ENCODE results near the gene GRPEL2. TPM values are rescaled to one million over a fixed set of nuclear protein-coding genes. Genes with fewer than 3 reads are reported as not detected.

GRPEL2 gene
- total and polyA plus RNA-seq, 2 of the 8 experiments (the other 6 are each of a cell fraction or from before 2014, with no cell fraction given) = 11.2 to 52.2 TPM

DNA sequence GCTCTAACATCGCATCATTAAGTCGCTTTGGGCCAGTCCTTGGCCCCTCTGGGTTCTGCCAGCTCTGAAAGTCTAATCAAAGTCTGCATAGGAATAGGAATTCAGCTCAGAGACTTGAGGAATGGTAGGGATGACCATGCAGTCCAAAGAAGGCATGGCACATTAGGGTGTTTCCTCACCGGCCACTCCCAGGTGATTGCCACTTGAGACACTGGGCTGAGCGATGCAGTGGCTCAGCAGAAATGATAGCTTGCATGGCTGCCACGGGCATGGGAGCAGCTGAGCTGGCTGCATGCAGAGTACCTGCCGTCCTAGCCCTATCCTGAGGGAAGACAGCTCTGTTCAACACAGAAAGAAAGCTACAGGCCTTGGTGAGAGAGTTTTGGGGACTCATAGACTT, 44.9 kb upstream of the GRPEL2 start (continued):
- TF ChIP-seq EZH2 (IDR thresholded peaks at IDR 0.05; ENCODE audit: low read depth, low read length, severe bottlenecking) = no peak
- TF ChIP-seq JUN (IDR thresholded peaks at IDR 0.05; ENCODE audit: low read depth, low read length) = no peak
- no peak for TF ChIP-seq SP4 (IDR thresholded peaks at IDR 0.05; ENCODE audit: low read length)

All from H1 (cell line).